Astrocyte of the hippocampus (primary cell): ENCODE data around the gene ZNF827.

Experiments
- DNase-seq: peaks from one replicate; pipeline ENCODE4 v3.0.0; 2011; ENCODE audit warnings: low read depth, low spot score

Gene ZNF827

GRCh38 chr4:145933134-145933533, 5.5 kb downstream of the ZNF827 start:
- DNase-seq, result peak; percentile 39

DNA sequence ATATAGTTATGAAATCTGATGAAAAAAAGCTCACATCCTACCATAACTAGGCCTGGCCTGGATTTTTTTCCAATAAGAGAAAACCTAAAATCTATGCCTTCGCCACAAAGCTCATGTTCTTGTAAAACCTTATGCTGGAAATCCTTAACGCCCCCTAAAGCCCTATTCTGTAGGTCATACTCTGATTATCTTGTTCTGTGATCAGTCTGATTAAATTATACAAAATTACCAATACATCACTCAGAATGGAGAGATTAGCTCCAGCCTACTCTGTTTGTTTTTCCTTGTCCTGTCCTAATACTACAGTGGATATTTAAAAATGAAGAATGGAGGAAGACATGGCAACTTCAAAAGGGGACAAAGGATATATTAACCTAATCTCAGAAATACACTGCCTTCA, 7.2 kb downstream of the ZNF827 start:
- DNase-seq, result no peak

DNA sequence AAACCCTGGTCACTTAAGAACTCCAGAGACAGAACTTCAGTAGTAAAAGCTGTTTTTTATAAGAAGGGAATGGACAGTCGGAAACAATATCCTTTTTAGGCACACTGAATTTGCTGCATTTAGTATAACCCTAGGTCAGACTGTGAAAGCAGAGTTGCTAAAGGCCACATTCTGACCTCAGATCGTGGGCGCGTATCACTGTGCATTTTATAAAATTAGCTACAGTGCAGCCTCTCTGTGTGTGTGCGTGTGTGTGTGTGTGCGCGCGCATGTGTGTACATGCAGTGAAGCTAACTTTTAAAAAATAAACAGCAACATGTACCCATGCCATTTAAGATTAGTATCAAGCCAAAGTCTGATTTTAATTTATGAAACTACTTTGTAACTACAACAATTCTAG, 8.0 kb downstream of the ZNF827 start:
- no peak for DNase-seq

DNA sequence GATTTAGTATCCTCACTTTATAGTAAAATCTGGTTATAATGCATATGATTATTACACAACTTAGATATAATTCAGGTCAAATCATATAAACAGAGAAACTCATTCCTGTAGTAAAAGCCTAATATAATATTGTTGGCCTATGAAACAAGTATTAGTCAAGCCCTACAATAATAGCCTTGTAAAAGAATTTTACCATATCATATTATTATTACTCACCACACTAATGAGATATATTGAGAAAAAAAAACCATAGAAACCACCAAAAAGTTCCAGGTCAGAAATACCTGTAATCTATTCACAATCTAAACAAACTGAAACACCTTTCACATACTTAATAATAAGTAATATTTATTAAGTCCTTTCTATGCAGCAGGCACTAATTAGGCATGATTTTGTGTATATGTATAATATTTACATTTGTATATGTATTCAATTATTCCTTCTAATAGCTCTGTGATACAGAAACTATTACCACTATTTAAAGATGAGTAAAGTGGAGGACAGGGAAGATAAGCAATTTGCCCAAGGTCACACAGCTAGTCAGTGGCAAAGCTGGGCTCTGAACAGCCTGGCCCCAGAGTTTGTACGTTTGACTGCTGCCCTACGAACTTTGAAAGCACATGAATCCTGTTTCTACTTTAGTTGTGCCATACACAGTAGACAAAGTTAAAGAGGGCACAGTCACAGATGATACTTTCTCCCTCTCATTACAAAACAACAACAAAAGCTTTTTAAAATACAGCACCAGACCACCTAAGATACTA, 9.0 kb downstream of the ZNF827 start:
- DNase-seq, result no peak

GRCh38 chr4:145928748-145929147, 9.9 kb downstream of the ZNF827 start:
- no peak for DNase-seq

GRCh38 chr4:145927030-145927429, 11.6 kb downstream of the ZNF827 start:
- DNase-seq, result no peak

GRCh38 chr4:145921231-145921630, 17.4 kb downstream of the ZNF827 start:
- DNase-seq, result no peak

DNA sequence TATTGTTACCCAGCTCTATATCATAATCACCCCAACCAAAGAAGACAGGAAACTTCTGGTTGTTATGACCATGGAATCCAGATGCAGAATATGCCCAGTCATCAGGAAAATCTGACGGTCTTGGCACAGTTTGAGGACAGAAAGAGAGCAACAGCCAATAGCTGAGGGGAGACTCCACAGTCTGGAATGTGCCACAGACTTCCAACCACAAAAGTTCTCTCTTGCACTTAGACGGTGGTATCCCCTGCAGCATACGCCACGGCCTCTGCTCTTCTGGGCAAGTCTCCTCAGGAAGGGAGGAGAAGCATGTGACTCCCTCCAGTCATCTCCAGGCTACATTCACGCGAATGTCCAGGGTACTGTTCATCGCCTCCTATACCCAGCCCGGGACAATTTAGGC, 18.4 kb downstream of the ZNF827 start:
- DNase-seq, result peak; percentile 94

DNA sequence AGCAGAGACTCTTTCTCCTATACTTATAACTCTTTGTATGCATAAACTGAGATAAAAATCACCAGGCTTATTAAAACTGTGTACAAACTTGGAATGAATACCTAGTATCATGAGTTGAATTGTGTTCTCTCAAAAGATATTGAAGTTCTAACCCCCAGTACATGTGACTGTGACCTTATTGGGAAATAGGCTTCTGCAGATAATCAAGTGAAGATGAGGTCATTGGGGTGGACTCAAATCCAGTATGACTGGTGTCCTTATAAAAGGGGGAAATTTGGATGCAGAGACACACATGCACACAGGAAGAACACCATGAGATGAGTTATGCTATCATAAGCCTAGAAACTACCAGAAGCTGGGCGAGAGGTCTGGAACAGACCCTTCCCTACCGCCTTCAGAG, 26.2 kb downstream of the ZNF827 start:
- DNase-seq, result no peak

DNA sequence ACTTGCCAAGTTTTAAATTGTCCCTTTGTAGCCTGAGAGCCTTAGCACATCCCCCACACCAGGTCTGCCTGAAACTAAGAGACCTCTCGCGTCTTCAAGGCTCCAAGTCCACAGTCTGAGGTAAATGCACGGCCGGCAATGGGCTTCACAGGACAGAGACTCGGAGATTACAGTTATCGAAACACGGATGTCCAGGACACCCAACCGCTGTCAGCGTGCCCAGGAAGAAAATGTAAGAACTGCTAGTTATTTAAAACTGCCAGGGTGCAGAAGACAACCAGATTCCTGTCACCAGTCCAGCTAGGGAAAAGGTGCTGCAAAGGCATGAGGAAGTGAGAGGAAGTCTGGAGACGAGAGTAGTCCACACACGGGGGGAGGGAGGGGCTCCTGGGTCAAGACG, 28.9 kb downstream of the ZNF827 start:
- no peak for DNase-seq

DNA sequence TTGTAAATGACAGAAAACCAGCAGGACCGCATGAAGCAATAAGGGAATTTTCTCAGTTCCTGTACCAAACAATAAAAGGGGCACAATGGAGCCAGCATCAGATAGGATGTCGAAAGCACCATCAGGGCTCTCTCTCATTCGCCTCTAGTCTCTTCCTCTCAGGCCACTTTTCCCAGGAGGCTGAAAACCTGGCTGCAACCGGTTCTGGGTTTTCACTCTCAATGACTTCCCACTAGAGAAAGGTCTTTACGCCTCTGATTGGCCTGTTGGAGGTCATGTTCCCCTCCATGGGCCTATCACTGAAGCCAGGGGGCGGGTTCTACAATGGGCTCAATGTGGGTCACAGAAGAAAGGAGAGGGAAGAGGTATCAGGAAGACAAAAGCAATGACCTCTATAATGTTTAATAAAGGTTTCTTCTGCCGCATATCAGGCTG, 29.3 kb downstream of the ZNF827 start:
- DNase-seq, result no peak

DNA sequence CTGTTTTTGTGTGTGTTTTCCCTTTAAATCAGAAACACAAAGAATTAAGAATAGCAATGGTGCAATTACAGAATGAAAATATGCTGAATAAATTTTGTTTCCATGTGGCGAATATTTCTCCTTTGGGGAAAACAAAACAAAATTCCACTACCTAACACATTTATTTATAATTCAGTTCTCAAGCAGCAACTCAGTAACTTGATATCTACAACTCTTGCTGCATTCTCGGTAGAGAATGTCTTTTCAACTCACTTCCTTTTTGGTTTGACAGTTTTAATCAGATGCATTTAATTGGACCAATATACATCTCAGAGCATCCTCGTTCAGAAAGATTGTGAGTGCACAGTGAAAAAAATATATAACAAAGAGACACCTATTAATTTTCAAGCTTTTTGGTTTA, 30.8 kb downstream of the ZNF827 start:
- DNase-seq, result no peak

- no peak for DNase-seq
Measured at GRCh38 chr4:145907390-145907789, 31.2 kb downstream of the ZNF827 start.

- no peak for DNase-seq
Measured at GRCh38 chr4:145904413-145905177, 34.0 kb downstream of the ZNF827 start.

DNA sequence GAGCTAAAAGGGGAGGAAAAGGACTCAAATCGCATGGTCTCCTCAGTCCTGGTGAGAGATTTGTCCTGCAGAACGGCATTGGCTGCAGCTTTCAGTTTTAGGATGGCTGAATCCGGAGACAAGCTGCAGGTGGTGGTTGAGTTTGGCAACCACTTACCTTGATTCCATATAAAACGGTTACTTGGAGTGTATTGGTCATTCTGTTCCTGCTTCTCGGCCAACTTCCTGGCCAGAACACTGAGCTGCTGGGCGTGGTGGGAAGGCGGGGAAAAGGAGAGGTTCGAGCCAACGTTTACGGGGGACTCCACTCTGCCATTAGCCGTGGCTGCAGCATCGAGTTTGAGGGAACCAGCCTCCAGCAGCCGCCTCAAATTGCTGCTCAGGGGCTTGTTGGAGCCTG, 36.1 kb downstream of the ZNF827 start:
- DNase-seq, result no peak

DNA sequence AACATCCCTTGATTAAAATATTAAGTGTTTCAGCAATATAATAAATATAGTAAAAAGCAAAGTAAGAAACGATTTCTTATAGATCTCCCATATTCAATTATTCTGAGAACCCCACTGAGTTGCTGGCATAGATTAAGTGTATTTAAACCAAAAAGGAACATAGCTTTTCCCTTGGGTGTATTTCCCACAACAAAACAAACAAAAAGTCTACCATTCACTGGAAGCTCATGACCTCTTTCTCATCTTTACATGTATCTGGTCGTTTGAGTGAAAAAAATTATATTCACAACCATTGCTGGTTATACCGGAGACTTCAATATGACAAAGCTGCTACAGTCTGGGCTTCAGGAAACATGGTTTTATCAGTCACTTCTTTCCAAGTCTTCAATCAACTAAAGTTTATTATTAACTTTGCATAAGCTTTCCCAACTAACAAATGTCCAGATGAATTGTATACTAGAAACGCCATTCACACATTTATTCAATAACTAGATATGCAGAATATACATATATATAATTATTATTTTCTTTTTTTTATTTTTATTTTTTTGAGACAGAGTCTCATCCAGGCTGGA, 38.6 kb downstream of the ZNF827 start:
- DNase-seq, result no peak

DNA sequence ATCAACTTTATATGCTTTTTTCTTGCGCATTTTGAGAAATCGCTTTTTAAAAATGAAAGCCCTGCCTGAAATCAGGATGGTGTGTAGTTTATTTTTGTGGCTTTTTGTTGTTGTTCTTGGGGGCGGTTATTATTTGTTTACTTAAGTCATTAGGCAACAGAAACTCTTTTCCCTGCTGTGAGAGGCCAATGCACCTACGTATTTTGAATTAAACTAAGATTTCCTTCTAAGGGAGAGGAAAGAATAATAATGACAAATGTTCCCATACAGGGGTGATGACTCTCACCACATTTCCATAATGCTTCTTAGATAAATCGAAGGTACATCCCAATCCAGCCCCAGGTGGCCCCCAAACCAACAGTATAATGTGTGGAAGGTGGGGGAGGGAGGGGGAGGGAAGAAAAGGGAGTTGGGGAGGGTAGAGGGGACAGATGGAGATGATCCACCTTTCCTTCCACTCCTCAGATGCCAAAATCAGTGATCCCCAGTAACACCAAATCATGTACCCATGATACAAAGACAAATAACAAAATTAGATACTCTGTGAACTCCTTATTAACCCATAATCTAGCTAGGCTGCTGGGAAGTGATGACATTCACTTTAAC, 39.6 kb downstream of the ZNF827 start:
- DNase-seq, result no peak

- DNase-seq, result no peak
Measured at GRCh38 chr4:145898466-145898865, 40.2 kb downstream of the ZNF827 start.

DNA sequence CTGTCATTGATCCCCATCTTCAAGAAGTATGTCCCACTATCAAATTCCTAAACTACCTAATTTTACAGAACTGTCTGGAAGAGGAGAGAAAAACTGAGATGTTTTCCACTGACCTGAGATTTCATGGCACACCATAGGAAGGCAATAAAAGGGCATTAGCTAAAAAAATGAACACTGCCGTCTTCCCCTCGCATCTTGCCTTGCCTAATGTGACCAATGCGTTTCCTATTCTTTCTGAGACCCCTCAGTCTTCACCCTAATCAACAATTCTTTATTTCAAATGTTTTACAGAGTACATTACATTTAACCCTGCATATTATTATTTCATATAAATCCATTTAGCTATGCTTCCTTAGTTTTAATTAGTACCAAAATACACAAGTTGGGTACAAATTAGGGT, 43.6 kb downstream of the ZNF827 start:
- DNase-seq, result no peak

- no peak for DNase-seq
Measured at GRCh38 chr4:145891958-145892357, 46.7 kb downstream of the ZNF827 start.

DNA sequence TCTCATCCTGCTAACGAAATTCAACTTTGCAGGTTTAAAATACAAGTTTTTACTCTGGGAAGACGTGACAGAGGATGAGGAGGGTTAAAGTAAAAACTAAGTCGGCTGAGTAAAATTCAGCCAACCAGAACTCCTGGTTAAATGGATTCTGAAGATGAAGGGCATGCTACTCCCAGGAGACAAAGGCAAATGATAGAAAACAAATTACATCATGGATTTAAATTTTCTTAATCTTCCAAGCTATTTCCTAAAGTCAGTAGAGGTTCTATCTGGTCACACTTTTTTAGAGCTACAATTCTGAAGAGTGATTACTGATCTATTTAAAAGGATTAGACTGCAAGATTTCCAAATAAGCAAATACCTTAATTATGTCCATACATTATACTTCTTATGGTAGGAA, 47.9 kb downstream of the ZNF827 start:
- DNase-seq, result no peak

DNA sequence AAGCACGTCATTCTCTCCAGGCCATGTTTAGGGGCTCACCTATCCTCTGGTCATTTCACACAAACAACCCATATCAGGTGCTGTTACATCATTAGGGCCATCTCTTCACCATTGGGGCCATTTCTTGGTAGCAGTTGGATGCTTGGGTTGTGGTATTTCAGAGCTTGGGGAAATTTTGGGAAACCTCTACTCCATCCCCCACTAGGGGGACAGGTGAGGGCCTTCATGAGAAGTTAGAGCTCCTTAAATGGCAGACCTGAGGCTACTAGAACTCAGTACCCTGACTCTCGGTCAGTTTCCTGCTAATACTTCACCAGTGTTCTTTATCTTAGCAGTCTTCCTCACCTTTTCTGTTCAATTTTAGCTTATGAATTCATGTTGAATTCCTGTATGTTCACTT, 50.2 kb downstream of the ZNF827 start:
- DNase-seq, result no peak
